Loucy (cell line): Measurements from ENCODE around the gene DAPK1.

Experiments
- H2AFZ ChIP-seq: fragments of 200-600 bp; sonication (generic); 2 replicates; pipeline ENCODE4 v1.6.0; 2016; ENCODE audit warnings: antibody characterized with exemption, mild to moderate bottlenecking, low read length, moderate library complexity
- H3F3A ChIP-seq: fragments of 200-600 bp; 2 replicates; pipeline ENCODE4 v1.6.0; 2016; ENCODE audit warnings: antibody characterized with exemption, low read depth, mild to moderate bottlenecking
- H3K27me3 ChIP-seq: fragments of 200-600 bp; sonication (generic); 2 replicates; pipeline ENCODE4 v1.6.1; 2014; ENCODE audit warnings: low read length, mild to moderate bottlenecking; ENCODE audit not compliant: insufficient read depth, poor library complexity, severe bottlenecking
- H3K36me3 ChIP-seq: fragments of 200-600 bp; sonication (generic); 2 replicates; pipeline ENCODE4 v1.6.1; 2016; ENCODE audit warnings: low read length; ENCODE audit not compliant: insufficient read depth
- H3K4me1 ChIP-seq: fragments of 200-600 bp; sonication (generic); 2 replicates; pipeline ENCODE4 v1.5.1; 2014; ENCODE audit warnings: low read length, mild to moderate bottlenecking; ENCODE audit not compliant: insufficient read depth, poor library complexity, severe bottlenecking
- H3K4me2 ChIP-seq: fragments of 200-600 bp; sonication (generic); 2 replicates; pipeline ENCODE4 v1.6.0; 2014; ENCODE audit warnings: antibody characterized with exemption, low read length, low read depth, mild to moderate bottlenecking; ENCODE audit not compliant: poor library complexity, severe bottlenecking
- H3K4me3 ChIP-seq: fragments of 200-600 bp; sonication (generic); 2 replicates; pipeline ENCODE4 v1.5.1; 2014; ENCODE audit warnings: low read length, mild to moderate bottlenecking, mixed read lengths; ENCODE audit not compliant: poor library complexity, severe bottlenecking
- H3K79me2 ChIP-seq: fragments of 200-600 bp; sonication (generic); 2 replicates; pipeline ENCODE4 v1.6.1; 2014; ENCODE audit warnings: low read length; ENCODE audit not compliant: insufficient read depth
- H3K9ac ChIP-seq: fragments of 200-600 bp; sonication (generic); 2 replicates; pipeline ENCODE4 v1.6.0; 2014; ENCODE audit warnings: mild to moderate bottlenecking, low read depth, low read length, moderate library complexity; ENCODE audit not compliant: poor library complexity, severe bottlenecking
- H3K9me2 ChIP-seq: fragments of 200-600 bp; sonication (generic); replicated peaks from 2 replicates; pipeline ENCODE4 v1.6.1; 2016; ENCODE audit warnings: low read depth, low read length, mixed read lengths
- H3K9me3 ChIP-seq: fragments of 200-600 bp; sonication (generic); 2 replicates; pipeline ENCODE4 v1.6.1; 2014; ENCODE audit warnings: mild to moderate bottlenecking, antibody characterized with exemption, low read length, low read depth; ENCODE audit not compliant: insufficient read depth
- H4K20me1 ChIP-seq: fragments of 200-600 bp; sonication (generic); 2 replicates; pipeline ENCODE4 v1.6.0; 2014; ENCODE audit warnings: antibody characterized with exemption, low read length, mild to moderate bottlenecking; ENCODE audit not compliant: insufficient read depth, poor library complexity, severe bottlenecking
- EZH2phosphoT487 ChIP-seq: fragments of 200-600 bp; IDR thresholded peaks from 2 replicates; pipeline ENCODE4 v1.6.1; 2018; ENCODE audit warnings: antibody characterized with exemption, mild to moderate bottlenecking, moderate library complexity, borderline replicate concordance
- TF ChIP-seq, protein P1 (sequence below): fragments of 200-600 bp; sonication (generic); conservative IDR thresholded peaks from 2 replicates; pipeline ENCODE4 v1.5.1; 2014; ENCODE audit warnings: mild to moderate bottlenecking, antibody characterized with exemption, low read length

Gene DAPK1

GRCh38 chr9:87601595-87601994 lies 103.9 kb downstream of the DAPK1 start:
- Histone ChIP-seq H3K9me3 (no peaks in the 10 kb centered on the region), H3K27me3 (no peaks in the 10 kb centered on the region), H3K9ac (no peak overlapping the region), H3K79me2 (peaks cover 3% of the 10 kb centered on the region; the same call in 1 of the 2 replicates), H3K4me3 (no peak overlapping the region), H3K9me2 (no peaks in the 10 kb centered on the region), H4K20me1 (no peaks in the 10 kb centered on the region), H3K4me2 (no peak overlapping the region), H2AFZ (no peak overlapping the region), H3F3A (no peaks in the 10 kb centered on the region), H3K36me3 (peaks cover 6% of the 10 kb centered on the region; the same call in 1 of the 2 replicates), H3K4me1 (peaks cover 3% of the 10 kb centered on the region)
- TF ChIP-seq EZH2phosphoT487: no peak
- TF ChIP-seq, protein P1, sequence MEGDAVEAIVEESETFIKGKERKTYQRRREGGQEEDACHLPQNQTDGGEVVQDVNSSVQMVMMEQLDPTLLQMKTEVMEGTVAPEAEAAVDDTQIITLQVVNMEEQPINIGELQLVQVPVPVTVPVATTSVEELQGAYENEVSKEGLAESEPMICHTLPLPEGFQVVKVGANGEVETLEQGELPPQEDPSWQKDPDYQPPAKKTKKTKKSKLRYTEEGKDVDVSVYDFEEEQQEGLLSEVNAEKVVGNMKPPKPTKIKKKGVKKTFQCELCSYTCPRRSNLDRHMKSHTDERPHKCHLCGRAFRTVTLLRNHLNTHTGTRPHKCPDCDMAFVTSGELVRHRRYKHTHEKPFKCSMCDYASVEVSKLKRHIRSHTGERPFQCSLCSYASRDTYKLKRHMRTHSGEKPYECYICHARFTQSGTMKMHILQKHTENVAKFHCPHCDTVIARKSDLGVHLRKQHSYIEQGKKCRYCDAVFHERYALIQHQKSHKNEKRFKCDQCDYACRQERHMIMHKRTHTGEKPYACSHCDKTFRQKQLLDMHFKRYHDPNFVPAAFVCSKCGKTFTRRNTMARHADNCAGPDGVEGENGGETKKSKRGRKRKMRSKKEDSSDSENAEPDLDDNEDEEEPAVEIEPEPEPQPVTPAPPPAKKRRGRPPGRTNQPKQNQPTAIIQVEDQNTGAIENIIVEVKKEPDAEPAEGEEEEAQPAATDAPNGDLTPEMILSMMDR: no peak

DNA sequence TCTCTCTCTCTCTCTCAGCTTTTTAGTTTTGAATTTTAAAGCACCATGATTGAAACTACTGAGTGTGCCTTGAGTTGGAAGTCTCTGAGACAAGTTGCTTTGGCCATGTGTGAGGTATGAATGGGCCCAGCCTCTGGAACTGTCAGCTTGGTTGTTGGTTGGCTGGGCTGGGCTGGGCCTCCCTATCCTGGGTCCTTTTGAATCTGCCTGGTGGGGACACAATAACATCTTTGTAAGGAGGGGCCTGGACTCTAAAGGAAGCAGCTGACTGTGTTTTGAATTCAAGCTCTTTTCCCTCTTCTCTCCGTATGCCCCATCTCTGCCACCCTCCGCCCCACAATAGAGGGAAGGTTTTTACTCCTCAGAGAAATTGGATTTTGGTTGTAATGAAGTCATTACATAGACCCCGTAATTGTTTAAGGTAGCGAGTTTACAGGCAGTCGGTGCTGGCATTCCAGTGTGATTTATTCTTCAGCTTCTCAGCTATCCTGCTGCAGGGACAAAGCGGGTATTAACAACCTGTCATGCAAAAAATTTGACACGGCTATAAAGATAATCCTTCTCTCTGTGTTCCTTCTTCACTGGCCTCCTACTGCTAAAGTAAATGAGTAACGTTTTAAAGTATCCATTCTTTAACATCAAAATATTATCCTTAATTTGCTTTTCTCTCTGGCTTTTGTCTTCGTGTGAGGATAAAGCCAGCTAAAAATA lies 105.4 kb downstream of the DAPK1 start:
- H3K4me1 ChIP-seq: peaks cover 3% of the 10 kb centered on the region
- peaks cover 3% of the 10 kb centered on the region; the same call in 1 of the 2 replicates for H3K79me2 ChIP-seq
- peaks cover 19% of the 10 kb centered on the region; the same call in 1 of the 2 replicates for H3K36me3 ChIP-seq
- H3K4me2 ChIP-seq: no peak overlapping the region
- TF ChIP-seq, protein P1: no peak
- TF ChIP-seq EZH2phosphoT487: no peak
- no peak overlapping the region for H3K4me3 ChIP-seq
- H3K9ac ChIP-seq: no peak overlapping the region
- no peak overlapping the region for H2AFZ ChIP-seq
- no peaks in the 10 kb centered on the region for H4K20me1 ChIP-seq
- no peaks in the 10 kb centered on the region for H3K9me2 ChIP-seq
- H3F3A ChIP-seq: no peaks in the 10 kb centered on the region
- H3K27me3 ChIP-seq: no peaks in the 10 kb centered on the region
- H3K9me3 ChIP-seq: no peaks in the 10 kb centered on the region

DNA sequence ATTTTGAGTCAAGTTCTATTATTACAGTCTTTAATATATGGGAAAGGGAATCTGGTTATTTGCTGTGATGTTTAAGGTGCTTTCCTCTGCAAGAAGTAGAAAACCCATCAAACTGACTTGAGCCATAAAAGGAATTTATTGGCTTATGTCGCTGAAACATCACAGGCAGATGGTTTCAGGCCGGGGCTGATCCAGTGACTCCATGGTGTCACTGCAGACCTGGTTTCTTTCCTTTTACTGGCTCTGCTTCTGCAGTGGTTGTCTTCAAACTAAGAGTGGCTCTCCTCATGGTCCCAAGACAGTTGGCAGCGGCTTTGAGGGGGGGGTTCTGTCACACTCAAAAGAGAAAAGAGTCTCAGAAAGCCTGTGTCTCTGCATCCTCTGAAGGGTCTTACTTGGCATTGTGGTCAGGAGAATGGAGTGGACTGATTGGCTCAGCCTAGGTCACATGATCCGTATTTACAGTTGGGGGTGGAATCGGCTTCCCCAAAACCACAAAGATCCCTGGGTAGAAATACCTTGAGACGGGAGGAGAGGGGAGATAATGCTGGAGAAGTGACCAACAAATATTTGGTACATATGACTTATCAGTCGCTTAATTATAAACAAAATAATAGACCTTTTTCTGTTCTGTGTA lies 106.3 kb downstream of the DAPK1 start:
- Histone ChIP-seq H3K36me3 (peaks cover 22% of the 10 kb centered on the region; the same call in 1 of the 2 replicates), H3K27me3 (no peaks in the 10 kb centered on the region), H3K9ac (no peak overlapping the region), H3K9me3 (no peaks in the 10 kb centered on the region), H2AFZ (no peak overlapping the region), H3F3A (no peaks in the 10 kb centered on the region), H3K4me3 (no peak overlapping the region), H3K79me2 (peaks cover 3% of the 10 kb centered on the region; the same call in 1 of the 2 replicates), H3K4me1 (peaks cover 3% of the 10 kb centered on the region), H4K20me1 (no peaks in the 10 kb centered on the region), H3K9me2 (no peaks in the 10 kb centered on the region), H3K4me2 (no peak overlapping the region)
- TF ChIP-seq EZH2phosphoT487: no peak
- TF ChIP-seq, protein P1: no peak
